ENCODE measurements around the gene PIGV.

Gene PIGV

DNA sequence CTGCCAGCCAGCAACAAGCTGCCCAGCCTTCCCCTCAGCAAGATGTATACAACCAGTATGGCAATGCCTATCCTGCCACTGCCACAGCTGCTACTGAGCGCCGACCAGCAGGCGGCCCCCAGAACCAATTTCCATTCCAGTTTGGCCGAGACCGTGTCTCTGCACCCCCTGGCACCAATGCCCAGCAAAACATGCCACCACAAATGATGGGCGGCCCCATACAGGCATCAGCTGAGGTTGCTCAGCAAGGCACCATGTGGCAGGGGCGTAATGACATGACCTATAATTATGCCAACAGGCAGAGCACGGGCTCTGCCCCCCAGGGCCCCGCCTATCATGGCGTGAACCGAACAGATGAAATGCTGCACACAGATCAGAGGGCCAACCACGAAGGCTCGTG, 13.3 kb upstream of the PIGV start:
- DNase-seq (ENCODE audit: low read depth) = no peak

DNA sequence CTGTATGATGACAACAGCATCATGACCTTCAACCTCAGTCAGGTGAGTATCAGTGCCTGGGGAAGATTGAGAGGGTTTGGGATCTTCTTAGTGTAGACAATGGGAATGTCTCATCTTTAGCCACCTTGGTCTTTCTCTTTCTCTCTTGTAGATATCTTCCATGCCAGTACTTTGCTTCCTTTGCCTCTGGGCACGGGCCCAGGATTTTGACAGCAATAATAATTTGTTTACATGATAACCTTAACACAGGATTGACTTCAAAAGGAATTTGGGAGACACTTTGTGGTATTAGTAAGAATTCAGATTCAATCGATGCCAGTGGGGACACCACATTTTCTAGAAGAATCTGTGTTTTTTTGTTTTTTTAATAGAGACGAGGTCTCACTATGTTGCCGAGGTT, 12.1 kb upstream of the PIGV start:
- no peak for DNase-seq (ENCODE audit: low read depth)

DNA sequence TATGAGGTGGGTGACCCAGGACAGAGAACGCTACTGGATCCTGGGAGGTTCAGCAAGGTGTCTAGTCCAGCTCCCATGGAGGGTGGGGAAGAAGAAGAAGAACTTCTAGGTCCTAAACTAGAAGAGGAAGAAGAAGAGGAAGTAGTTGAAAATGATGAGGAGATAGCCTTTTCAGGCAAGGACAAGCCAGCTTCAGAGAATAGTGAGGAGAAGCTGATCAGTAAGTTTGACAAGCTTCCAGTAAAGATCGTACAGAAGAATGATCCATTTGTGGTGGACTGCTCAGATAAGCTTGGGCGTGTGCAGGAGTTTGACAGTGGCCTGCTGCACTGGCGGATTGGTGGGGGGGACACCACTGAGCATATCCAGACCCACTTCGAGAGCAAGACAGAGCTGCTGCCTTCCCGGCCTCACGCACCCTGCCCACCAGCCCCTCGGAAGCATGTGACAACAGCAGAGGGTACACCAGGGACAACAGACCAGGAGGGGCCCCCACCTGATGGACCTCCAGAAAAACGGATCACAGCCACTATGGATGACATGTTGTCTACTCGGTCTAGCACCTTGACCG, 8.6 kb upstream of the PIGV start:
- DNase-seq (ENCODE audit: low read depth) = no peak

DNA sequence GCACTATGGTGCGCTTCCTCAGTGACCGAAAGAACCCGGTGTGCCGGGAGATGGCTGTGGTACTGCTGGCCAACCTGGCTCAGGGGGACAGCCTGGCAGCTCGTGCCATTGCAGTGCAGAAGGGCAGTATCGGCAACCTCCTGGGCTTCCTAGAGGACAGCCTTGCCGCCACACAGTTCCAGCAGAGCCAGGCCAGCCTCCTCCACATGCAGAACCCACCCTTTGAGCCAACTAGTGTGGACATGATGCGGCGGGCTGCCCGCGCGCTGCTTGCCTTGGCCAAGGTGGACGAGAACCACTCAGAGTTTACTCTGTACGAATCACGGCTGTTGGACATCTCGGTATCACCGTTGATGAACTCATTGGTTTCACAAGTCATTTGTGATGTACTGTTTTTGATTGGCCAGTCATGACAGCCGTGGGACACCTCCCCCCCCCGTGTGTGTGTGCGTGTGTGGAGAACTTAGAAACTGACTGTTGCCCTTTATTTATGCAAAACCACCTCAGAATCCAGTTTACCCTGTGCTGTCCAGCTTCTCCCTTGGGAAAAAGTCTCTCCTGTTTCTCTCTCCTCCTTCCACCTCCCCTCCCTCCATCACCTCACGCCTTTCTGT, 7.3 kb upstream of the PIGV start:
- no peak for DNase-seq (ENCODE audit: low read depth)

DNA sequence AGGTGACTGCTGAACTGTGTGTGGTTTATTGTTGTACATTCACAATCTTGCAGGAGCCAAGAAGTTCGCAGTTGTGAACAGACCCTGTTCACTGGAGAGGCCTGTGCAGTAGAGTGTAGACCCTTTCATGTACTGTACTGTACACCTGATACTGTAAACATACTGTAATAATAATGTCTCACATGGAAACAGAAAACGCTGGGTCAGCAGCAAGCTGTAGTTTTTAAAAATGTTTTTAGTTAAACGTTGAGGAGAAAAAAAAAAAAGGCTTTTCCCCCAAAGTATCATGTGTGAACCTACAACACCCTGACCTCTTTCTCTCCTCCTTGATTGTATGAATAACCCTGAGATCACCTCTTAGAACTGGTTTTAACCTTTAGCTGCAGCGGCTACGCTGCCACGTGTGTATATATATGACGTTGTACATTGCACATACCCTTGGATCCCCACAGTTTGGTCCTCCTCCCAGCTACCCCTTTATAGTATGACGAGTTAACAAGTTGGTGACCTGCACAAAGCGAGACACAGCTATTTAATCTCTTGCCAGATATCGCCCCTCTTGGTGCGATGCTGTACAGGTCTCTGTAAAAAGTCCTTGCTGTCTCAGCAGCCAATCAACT, 6.4 kb upstream of the PIGV start:
- DNase-seq (ENCODE audit: low read depth) = no peak

DNA sequence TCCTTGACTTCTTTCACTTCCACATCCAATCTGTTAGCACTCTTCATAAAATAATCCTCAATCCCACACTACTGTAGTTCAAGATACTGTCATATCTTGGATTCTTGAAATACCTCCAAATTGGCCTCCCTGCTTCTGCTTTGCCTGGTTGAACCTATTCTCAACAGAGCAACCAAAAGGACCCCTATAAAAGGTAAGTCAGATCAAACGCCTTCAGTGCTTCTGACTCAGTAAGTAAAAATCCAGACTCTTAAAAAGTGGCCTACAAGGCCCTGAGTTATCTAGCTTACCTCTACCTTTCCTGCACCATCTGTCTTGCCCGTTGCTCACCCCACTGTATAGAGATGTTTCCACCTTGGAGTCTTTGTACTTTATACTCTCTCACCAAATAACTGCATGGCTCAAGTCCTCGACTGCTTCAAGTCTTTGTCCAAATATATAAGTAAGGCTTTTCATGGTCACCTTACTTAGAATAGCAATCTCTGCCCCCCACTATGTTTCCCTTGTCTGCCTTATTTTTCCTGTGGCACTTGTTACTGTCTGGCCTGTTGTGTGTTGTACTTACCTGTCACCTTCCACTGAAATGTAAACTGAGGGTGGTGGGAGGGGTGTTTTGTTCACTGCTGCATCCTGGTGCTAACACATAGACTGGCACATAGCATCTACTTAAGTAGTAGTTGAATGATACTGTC, 5.1 kb upstream of the PIGV start:
- DNase-seq (ENCODE audit: low read depth) = no peak

DNA sequence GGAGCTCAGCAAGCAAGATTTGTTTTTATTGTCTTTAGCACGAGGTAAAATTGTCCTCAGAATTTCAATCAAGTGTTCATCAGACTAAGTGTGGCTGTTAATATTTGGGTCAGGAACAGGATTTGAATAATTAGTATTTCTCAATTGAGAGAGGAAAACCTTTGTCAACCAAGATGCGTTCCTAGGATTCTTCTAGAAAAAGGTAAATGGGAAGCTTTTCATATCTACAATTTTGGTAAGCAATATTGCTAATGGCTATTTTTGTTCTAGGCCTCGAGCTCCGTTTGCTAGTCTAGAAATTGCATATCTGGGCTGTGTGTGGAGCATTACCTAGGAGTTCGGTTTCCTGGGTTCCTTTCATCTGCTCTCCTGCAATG, 4.1 kb upstream of the PIGV start:
- DNase-seq (ENCODE audit: low read depth) = no peak

DNA sequence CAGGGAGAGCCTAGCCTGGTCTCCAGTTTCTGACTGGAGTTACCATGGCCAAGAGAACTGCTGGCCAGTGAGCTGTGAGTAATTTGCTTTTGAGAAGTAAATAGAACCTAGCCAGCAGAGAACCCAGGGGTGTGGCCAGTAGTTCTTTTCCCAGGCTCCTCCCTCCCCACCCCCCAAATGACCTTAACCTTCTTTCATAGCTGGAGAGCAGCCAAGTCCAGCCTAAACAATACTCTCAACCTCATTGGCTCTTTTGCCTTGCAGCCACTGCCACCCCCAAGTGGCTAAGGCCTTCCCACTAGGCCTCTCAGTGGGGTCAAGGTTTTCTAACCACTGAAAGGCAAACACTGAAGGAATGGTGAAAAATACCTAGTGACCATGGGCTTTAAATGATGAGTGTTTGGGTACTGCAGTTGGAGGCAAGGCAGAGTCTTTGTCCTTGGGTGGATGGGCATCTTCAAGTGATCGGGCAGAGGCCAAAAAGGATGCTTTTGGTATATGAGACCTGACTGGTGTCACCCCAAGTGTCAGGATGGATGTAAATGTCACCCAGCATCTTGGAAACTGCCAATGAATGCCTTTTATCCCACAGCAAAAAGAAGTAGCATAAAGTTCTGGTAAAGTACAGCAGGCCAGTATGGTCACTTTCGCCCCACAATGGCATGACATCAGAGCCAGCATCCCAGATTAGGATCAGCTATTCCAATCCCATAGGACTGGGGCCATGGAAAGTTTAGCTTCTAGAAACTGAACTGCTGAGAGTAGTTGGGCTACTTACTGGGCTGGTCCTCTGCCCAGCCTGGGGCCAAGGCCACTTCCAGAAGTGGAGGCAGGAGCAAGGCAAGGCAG, 3.5 kb upstream of the PIGV start:
- DNase-seq (ENCODE audit: low read depth) = no peak

DNA sequence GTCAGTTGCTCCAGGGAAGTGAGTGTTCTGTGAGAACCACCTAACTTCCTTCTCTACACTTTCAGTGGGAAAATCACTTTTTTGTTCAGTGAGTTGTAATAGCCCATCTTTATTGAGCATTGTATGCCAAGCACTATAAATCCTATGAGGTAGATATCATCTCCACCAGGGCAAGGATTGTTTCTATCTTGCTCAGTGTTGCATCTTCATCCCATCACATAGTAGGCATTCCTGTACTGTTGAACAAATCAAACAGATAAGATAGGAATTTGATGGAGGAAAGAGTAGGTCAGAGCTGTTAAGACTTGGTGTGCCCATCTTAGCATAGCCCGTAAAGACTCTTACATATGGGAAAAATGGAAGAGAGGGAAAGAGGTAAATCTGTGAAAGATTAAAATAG, 2.9 kb upstream of the PIGV start:
- no peak for DNase-seq (ENCODE audit: low read depth)

DNA sequence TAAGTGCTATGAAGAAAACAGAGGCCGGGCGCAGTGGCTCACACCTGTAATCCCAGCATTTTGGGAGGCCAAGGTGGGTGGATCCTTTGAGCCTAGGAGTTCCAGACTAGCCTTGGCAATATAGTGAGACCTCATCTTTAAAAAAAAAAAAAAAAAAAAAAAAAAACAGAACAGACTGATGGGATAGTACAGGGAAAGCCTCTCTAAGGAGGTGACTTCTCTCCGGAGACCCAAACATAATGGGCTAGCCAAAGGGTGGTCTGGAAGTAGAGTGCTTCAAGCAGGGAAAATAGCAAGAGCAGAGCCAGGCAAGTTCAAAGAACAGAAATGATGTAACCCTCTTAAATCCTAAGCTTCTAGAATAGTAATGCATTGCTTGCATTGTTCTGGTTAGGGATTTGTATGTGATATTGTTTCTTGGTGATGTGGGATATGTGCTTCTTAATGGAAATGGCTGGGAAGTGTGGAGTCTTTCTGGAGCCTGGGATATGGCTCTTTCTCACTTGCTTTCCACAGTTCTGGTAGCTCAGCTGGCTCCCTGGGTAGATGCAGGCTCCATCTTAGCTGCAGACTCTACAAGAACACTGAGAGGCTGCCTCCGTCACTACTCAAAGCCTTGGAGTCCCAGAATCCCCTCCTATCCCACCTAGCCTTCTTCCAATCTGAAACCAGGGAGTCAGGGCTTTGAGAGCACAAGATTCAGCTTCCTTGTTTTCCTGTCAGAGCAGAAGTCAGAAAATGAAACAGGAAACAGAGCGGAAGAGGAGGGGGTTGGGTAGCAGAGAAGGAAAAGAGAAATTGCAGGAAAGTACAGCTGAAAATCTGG, 1.9 kb upstream of the PIGV start:
- no peak for DNase-seq (ENCODE audit: low read depth)

DNA sequence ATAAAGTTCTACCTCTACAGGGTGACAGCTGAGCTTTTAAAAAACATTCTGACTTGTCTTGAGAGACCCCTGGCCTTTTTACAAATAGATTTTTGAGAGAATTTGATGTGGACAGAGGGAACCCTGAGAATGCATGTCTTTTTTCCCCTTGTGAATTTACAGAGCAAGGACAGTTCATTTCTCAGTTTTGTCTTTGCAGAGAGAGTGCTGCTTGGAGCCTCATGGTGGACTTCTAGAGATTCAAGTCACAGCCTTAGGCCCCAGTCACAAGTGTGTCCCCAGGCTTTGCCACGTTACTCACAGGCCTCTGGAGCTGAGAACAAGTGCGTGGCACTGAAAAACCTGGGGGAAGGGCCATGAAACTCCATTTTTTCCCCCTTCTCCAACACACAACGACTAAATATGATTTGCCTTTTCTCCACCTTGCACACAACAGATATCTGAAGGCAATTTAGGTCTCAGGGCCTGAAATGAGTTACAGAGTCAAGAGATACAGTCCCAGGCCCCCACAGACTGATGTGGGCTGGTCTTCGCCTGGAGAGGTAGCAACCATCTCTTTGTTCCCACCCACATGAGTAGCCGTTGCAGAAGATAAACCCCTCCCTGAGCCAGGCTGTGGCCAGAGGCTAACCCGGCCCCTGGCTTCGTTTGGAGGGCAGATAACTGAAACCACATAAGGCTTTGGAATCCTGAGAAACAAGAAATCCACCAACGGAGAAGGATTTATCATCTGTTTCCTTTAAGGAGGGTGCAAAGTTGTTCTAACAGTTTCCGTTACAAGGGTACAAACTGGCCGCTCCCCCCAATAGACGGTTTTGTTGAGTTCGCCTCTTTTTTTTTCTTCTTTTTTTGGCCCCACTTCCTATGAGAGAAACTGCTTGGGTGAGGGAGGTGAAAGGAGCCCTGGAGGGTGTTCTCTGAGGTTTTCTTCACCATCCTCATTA, 1.0 kb upstream of the PIGV start:
- DNase-seq (ENCODE audit: low read depth) = no peak

DNA sequence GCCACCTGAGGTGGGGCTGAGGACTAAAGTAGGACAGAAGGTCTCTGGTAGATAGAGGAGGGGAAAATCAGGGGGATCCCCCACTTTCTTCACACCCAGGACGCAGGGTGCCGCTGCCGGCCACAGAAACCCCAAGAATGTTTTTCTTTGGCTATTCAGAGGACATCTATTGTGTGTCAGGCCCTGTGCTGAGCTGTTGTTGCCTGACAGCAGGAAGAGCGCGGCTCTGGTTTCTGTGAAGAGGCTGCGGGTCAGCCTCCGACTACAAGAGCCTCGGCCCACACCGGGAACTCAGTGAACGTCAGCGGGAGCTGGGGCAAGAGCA, 407 bp upstream of the PIGV start:
- no peak for DNase-seq (ENCODE audit: low read depth)

DNA sequence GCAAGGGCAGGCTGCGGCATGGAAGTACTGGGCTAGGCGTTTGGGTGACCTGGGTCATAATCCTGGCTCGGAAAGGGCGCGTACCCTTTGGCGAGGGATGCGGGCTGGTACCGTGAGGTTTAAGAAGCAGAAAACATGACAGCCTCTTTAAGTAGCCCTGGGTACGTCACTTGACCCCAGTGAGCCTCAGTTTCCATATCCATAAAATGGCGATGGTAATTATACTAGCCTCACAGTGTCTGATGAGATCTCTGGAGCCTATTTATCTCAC, 700 bp downstream of the PIGV start:
- no peak for DNase-seq (ENCODE audit: low read depth)

DNA sequence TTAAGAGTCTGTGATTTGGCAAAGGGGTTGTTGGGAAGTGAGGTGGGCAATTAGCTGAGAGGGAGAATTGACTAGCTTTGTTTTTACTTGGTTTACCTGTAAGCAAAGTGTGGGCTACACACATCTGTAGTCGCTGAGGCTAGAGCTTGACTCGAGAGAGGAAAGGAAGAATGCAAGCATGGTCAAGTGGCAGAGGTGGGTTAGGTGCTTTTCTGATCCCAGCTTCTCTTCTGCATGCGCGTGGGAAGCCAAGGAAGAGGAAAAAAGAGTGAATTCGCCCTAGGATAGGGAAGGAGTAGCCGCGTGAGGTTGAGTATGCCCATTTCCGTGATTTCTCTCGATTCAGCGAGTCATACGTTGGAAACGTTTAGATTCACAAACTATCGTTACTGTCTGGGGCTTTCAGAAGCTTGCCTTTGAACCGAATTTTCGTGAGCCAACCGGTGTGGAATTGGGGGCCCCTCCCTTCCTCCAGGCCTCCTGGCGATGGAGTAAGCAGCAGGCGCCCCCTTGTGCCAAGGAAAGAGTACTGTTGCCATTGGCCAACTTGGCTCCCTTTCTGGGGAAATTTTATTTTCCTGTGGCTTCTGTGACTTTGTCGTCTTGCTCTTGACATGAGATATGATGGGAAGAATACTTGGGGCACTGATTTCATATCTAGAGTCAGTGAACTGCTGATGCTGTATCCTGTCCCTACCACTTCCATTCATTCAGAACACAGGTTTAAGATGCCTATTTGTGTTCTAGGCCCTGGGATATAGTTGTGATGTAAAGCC, 1.3 kb downstream of the PIGV start:
- peak; percentile 65 for DNase-seq (ENCODE audit: low read depth)

DNA sequence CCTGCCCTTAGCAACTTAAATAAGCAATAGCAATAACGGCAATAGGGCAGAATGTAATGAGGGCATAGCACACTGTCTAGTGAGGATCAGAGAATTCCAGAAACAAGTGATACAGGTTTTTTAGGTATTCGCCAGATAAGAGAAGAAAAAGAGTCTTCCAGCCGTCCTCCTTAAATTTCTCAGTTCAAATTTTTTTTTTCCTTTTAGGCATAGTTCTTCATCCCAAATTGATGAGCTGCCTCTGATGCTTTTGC, 1.8 kb downstream of the PIGV start:
- no peak for DNase-seq (ENCODE audit: low read depth)

DNA sequence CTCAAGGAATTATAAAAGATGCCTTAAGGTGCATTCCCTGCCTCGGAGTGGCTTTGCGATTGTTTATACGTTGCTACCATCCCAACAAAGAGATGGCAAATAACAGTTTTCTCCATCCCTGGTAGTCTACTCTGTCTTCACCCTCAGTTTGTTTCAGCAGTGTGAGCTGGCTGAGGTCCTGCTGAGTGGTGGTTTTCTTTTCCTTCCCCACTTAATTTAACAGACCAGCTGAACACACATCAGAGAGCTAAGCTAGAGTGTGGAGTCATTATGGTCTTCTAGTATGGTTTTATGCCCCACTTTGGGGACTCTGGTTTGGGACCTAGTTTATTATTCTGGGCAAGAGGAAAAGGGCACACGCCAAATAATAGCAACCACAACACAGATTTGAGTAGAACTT, 2.2 kb downstream of the PIGV start:
- no peak for DNase-seq (ENCODE audit: low read depth)

DNA sequence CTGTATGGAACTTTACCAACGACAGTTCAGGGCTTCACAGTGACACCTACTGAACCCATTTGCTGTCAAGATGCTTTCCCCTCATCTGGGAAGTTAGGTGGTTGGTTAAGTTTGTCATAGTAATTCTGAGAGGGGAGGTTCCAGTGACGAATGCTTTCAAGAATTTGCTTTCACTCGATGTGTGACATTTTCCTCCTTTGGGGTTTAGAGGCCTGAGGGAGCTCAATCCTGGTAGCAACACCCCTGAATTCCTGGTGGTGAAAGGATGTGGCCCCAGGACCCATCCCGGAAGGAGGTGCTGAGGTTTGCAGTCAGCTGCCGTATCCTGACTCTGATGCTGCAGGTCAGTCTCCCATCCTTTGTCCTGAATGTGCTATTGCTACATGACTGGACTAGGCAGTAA, 2.8 kb downstream of the PIGV start:
- no peak for DNase-seq (ENCODE audit: low read depth)

DNA sequence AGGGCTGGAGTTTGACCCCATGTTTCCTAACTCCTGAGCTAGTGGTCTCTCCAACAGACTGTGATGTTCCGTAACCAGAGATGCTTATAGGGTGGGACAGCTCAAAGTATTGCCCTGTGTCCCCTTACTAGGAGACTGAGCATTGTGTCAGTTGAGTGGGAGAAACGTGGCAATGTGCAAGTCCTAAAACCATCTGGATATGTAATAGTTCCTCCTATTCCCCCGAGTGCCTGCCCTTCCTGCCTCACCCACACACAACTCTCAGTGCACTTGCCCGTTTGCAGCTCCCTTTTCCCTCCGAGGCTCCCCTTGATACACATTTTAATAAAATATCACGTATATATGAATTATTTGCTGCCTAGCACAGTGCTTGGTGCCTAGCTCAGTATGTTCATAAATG, 3.4 kb downstream of the PIGV start:
- DNase-seq (ENCODE audit: low read depth) = no peak

DNA sequence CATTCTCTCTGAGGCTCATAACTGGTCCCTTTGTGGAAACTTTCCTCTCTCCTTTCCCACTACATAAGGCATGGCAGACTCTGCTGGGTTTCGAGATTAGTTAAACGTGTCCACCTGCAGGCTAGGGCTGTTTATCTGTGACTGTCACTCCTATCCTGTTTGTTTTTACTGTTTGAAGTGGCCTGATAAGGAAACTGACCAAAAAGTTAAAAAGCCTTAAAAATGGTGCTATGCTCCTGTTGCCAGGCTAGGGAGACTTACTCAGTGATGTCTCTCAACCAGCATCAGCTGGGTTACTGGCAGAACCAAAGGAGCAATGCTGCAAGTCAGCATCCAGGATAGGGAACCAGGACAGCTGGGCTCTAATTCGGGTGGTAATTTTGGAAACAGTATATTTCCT, 3.9 kb downstream of the PIGV start:
- no peak for DNase-seq (ENCODE audit: low read depth)

DNA sequence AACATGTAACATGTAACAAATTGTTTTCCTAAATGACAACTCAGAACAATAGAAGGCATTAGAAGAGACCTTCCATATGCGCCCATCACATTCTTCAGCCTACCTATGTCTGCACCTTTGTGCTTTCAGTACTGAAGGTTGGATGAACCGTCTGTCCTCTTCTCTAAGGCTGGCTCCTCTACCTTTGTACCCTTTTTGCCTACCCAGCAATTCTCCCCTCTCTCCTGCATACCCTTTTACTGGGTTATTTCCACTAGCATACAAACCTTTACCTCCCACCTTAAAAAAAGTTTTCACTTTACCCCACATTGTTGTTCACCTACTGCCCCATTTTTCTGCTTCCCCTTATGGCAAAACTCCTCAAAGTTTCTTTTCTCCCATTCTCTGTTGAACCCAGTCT, 5.2 kb downstream of the PIGV start:
- DNase-seq (ENCODE audit: low read depth) = no peak

DNA sequence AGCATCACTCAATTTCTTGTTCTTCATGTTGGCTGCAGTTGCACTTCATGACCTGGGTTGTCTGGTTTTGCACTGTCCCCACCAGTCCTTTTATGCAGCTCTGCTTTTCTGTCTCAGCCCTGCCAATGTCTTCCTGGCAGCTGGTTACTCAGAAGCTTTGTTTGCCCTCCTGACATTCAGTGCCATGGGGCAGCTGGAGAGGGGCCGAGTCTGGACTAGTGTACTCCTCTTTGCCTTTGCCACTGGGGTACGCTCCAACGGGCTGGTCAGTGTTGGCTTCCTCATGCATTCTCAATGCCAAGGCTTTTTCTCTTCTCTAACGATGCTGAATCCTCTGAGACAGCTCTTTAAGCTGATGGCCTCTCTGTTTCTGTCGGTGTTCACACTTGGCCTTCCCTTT, 6.6 kb downstream of the PIGV start:
- no peak for DNase-seq (ENCODE audit: low read depth)
